ENCODE results near the gene PNLIPRP1.

PNLIPRP1 gene

GRCh38 chr10:116590590-116591444 lies at the start of gene PNLIPRP1:
TSS of gene PNLIPRP1 (plus strand) at chr10:116590959. CDS start at chr10:116591130, 171 bp downstream.
- no peak for DNase-seq

GRCh38 chr10:116542007-116542677 lies 48.6 kb upstream of the PNLIPRP1 start:
- no peak for DNase-seq

GRCh38 chr10:116545122-116545521 lies 45.6 kb upstream of the PNLIPRP1 start:
- DNase-seq = no peak

- DNase-seq = no peak
Measured at GRCh38 chr10:116545756-116546155, 45.0 kb upstream of the PNLIPRP1 start, which contains the start of gene PNLIP. TSS of gene PNLIP (plus strand) at chr10:116545931. CDS start at chr10:116546093, 162 bp downstream.

- no peak for DNase-seq
Measured at GRCh38 chr10:116548301-116548700, 42.5 kb upstream of the PNLIPRP1 start.

- no peak for DNase-seq
Measured at GRCh38 chr10:116553378-116553980, 37.3 kb upstream of the PNLIPRP1 start.

GRCh38 chr10:116554628-116555027 lies 36.1 kb upstream of the PNLIPRP1 start:
- DNase-seq = no peak

DNA sequence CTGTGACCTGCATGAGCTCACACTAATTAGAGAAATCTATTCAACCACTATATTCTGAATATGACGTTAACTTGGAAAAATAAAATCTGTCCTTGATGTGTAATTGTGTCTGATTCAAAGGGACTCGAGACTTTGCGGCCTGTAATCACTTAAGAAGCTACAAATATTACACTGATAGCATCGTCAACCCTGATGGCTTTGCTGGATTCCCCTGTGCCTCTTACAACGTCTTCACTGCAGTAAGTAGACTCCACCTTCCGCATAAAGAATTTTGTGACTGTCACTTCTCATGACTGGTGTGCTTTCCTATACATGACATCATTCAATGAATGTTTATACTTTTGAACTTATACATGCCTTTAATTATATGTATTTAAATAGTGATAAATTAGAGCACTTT lies 34.9 kb upstream of the PNLIPRP1 start:
- DNase-seq = no peak

- DNase-seq = no peak
Measured at GRCh38 chr10:116557305-116557880, 33.4 kb upstream of the PNLIPRP1 start.

DNA sequence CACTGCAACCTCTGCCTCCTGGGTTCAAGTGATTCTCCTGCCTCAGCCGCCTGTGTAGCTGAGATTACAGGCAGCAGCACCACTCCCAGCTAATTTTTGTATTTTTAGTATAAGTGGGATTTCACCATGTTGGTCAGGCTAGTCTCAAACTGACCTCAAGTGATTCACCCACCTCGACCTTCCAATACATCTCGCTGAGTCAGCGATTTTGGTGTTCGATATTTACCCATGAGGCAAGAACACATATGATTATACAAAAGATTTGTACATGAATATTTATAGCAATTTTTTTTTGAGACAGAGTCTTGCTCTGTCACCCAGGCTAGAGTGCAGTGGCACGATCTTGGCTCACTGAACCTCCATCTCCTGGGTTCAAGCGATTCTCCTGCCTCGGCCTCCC lies 25.2 kb upstream of the PNLIPRP1 start:
- no peak for DNase-seq

- no peak for DNase-seq
Measured at GRCh38 chr10:116566932-116567331, 23.8 kb upstream of the PNLIPRP1 start.

DNA sequence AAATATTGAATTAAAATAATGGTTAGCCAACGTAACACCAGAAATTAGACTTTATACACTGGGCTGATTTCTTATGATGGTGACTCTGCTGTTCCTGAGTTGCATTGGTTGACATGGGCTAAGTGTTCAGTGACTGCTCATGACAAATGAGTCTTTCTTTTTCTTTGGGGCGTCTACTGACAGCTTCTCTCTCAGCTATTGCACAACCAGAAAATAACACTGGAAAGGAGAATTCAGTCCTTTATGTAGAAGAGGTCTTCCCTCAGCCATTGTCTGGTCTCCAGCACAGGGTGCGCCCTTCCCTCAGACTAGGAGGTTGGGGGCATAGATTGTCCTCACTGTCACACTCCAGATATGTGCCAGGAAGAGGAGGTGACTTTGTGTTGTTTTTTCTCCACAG lies 23.4 kb upstream of the PNLIPRP1 start:
- DNase-seq = no peak

DNA sequence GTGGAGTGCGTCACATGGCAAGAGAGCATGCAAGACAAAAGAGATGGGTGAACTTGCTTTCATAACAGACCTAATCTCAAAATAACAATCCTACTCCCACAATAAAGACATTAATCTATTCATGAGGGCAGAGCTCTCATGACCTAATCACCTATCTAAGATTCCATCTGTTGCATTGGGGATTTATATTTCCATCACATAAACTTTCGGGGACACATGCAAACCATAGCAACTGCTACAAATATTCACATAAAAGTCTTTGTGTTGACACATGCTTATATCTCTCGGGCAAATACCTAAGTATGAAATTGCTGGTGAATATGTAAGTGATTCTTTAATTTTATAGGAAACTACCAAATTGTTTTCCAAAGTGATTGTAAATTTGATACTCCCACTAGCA lies 16.0 kb upstream of the PNLIPRP1 start:
- DNase-seq = no peak

DNA sequence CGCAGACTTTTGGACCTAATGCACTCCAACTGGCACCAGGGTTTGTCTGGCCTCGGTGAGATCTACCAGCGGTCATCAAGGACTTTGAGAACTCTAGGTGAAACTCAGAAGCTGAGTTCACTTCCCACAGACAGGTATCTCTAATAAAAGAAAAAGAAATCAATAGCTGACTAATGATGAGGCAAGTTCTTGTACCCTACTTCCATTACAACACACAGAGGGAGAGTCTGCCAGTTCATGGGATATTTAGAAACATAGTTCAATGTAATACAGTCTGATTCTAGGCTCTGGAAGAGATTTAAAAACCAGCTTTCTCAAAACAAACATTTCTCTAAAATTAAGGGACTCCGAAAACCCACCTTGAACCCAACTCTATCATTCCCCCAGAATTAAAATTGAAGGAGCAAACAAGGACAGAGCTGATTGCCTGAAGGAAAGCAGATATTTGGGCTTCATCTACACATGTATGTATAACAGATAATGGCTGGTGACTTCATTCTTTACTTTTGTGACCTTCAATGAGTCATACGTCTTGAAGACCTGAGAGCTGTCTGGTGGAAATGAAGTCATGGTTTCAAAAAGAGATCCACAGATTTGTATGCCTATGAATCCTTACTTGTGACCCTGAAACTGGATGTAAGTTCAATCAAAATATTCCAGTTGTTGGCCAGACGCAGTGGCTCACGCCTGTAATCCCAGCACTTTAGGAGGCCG lies 2.7 kb upstream of the PNLIPRP1 start:
- DNase-seq = no peak

GRCh38 chr10:116588995-116589394 lies 1.8 kb upstream of the PNLIPRP1 start:
- no peak for DNase-seq

- DNase-seq = no peak
Measured at GRCh38 chr10:116589926-116590325, 833 bp upstream of the PNLIPRP1 start.

DNA sequence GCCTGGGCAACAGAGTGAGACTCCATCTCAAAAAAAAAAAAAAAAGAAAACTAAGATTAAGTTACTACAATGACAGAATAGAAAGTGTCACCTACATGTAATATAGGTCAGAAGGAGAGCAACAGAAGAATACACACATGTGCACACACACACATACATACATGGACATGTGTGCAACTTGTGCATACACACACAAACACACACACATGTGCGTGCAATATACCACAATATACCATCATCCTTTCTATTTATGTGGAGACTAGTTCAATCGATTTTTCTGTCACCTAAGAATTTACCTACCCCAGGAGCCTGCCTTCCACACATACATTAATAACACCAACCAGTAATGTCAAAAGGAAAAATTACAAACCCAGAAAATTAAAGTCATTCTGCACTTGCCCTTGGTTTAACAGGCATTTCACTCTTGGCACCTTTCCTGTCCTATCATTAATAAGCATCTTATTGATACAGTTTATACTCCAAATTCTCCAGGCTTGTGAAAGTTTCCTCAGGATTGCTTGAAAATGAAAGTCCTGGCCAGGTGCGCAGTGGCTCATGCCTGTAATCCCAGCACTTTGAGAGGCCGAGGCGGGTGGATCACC lies 2.5 kb downstream of the PNLIPRP1 start:
- no peak for DNase-seq

GRCh38 chr10:116594525-116595035 lies 3.8 kb downstream of the PNLIPRP1 start:
- no peak for DNase-seq

GRCh38 chr10:116596062-116596461 lies 5.3 kb downstream of the PNLIPRP1 start:
- no peak for DNase-seq

DNA sequence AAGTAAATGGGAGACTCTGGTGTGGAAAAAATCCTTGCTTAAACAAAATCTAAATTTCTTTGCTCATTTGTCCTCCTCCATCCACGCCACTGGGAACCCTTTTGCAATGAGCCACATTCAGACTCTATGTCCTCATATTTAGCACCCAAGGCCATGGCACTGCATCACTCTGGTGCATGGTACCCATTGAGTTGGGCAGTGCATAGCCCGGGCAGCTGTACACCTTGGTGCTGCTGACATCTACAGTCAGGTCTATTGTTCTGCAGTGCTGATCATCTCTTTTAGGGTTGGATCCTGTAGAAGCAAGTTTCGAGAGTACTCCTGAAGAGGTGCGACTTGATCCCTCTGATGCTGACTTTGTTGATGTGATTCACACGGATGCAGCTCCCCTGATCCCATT lies 6.8 kb downstream of the PNLIPRP1 start:
- no peak for DNase-seq

GRCh38 chr10:116598329-116598728 lies 7.6 kb downstream of the PNLIPRP1 start:
- no peak for DNase-seq

DNA sequence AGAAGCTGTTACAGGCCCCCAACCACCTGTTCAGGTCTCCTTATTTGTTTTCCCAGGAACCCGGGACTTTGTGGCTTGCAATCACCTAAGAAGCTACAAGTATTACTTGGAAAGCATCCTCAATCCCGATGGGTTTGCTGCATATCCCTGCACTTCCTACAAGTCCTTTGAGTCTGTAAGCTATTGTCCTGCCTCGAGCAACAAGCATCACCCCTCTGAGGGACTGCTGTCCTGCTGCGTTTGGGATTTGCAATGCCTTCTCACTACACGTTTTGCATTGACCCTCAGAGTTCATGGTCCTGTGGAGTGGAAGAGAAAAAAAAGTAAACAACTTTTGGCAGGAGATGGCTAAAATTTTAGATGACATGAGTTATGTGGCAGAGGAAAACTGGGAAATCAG lies 9.2 kb downstream of the PNLIPRP1 start:
- no peak for DNase-seq
